Cerebellar cortex (tissue), 1 donor: Measurements from ENCODE around the gene AGPAT3.
"Not testable (repeated sequence)": the region's sequence is repeated elsewhere in the genome, so short reads cannot be mapped to it uniquely, and the experiment has no call there.

Experiments used
- DNase-seq: peaks from one replicate; pipeline ENCODE4 v3.0.0-alpha.2; 2015; ENCODE audit warnings: low spot score

AGPAT3 gene, protein sequence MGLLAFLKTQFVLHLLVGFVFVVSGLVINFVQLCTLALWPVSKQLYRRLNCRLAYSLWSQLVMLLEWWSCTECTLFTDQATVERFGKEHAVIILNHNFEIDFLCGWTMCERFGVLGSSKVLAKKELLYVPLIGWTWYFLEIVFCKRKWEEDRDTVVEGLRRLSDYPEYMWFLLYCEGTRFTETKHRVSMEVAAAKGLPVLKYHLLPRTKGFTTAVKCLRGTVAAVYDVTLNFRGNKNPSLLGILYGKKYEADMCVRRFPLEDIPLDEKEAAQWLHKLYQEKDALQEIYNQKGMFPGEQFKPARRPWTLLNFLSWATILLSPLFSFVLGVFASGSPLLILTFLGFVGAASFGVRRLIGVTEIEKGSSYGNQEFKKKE

DNA sequence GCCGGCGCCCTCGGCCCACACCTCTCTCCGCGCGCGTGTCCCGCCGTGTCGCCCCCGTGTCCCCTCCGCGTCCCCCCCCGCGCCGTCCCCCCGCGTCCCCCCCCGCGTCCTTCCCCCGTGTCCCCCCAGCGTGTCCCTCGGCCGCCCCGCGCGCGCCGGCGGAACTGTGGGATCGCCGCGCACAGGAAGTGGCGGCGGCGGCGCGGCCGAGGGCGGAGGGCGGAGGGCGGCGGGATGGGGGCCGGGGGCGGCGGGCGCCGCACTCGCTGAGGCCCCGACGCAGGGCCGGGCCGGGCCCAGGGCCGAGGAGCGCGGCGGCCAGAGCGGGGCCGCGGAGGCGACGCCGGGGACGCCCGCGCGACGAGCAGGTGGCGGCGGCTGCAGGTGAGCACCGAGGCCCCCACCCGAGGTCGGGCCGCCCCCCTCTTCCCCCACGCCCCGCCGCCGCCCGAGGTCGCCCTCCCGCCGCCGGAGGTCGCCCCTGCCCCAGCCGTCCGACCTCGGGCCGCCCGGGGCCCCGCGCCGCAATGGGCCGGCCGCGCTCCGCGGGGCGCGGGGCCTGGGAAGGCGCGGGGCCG, at the start of gene AGPAT3:
TSS of gene AGPAT3 (plus strand) at position 262 of the 578 bp plus-strand sequence. CDS start 94,459 bp downstream, outside the sequence.
- DNase-seq, result no peak

DNA sequence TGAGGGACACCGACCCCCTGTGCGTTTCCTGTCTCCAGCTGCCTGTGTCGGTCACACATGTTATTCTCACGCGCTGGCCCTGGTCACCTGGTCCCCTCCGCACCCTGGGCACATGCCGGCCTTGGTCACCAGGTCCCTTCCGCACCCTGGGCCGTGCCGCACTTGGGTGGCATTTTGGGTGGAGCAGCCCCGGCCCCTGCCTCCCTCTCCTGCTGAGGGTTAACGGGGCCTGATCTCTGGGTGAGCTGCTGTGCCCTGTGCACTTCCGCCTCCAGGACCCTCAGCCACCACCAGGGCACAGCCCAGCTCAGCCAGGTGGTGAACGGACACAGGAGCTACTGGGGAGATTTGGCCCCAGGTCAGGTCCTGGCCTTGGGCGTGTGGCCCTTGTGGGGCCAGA, 49.0 kb upstream of the AGPAT3 start:
- no peak for DNase-seq

DNA sequence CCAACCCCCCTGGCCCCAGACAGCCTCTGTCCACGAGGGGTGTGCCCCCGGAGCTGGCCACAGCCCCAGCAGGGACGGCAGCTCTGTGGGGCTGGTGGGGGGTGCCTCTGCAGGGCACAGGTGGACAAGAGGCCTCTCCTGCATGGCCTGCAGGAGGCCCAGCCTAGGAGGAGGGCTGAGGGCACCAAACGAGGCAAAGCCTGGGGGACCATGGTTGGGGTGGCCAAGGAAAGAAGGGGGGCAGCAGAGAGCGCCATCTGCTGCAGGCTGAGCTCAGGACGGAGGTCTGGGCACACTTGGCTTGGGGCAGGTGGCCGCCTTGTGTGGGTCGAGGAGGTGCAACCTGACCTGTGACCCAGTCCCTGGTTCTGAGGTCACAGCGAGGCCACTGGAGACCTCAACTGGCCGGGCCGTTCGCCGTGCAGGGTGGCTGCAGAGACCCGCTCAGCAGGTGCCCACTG, 48.4 kb upstream of the AGPAT3 start:
- DNase-seq, result no peak

DNA sequence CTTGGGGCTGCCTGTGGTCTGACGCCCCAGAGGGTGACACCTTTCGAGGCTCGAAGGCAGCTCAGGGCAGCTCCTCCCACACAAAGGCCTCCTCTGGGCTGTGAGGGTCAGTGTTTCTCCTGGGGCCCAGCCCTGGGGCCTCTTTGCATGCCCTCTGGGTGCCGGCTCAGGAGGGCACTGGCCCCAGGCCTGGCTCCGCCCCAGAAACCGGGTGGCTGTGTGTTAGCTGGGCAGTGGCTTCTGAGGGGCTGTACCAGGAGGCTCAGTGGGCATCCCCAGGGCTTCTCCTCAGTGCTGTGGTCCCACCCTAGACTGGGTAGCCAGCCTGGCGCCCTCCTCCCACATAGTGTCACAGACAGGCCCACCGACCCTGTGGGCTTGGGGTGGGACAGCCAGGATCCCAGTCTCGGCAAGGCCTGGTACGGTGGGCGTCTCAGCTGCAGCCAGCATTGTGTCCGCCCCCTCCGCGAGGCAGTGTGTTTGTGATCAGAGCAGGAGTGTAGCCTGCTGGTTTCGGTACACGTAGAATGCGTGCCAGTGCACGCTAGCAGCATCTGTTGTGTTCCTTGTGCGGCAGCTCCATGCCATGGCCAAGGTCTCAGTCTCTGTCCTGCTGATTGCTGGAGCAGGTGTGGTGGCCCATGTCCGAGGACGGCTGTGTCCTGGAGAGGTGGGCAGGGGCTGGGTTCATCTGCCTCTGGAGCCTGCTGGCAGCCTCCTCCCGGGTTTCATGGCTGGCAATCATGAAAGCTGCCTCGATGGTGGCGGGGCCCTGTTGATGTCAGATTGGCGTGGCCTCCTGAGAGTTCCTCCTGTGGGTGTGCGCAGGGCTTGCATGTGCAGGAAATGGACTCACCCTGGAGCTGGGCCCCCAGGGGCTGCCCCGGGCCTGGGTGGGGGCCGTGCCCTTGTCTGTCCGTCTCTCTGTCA, 47.6 kb upstream of the AGPAT3 start:
- no peak for DNase-seq

DNA sequence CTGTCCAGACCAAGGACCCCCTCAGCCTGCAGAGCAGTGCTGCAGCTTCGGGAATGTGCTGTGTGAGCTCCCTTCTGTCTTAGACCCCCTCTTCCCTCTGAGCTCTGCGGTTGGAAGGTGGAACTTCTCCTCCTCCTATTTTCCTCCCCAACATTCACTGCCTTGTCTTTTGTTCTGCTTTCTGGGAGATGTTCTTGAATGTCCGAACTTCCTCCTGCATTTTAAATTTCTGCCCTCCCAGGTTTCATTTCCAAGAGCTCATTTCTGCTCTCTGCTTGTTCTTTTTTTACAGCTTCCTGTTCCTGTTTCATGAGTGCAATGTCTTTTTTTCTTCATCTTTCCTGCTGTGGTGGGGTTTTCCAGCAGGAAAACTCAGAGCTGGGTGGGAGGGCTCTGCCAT, 46.3 kb upstream of the AGPAT3 start:
- DNase-seq, result no peak

DNA sequence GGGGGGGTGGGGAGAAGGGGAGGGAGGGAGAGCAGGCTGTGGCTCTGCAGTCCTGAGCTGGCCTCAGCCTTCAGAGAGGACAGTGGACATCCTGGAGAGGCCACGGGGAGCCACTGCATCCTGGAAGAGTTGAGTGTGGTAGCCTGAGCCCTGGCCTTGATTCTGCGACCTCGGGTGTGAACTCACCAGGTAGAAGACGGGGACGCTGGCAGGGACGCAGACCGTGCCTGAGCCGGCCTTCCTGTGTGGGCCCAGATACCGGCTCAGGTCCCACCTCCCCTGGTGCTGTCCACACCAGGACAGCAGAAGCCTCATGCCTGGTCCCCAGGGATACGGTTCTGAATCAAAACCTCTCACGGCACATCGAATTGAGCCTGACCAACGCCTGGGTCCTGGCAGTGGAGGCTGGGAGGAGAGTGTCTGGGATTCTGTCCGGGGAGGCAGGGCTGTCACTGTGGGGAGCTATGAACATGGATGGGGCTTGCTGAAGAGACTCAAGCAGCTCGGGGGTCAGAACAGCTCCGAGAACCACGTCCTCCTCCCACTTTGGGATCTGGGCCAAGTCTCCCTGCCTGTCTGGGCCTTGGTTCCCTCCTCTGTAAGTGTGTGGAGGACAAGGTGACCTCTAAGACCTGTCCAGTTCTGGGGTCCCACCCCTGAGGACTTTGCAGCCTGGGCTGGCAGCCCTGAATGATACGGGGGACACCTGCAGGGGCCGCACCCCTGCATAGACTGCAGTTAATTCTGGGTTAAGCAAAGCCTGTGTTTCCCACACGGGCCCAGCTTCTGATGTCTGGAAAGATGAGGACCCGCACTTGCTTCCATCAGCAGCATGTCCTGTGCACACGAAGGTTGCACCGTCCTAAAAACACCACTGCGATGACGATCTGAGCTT, 45.3 kb upstream of the AGPAT3 start:
- DNase-seq, result no peak

DNA sequence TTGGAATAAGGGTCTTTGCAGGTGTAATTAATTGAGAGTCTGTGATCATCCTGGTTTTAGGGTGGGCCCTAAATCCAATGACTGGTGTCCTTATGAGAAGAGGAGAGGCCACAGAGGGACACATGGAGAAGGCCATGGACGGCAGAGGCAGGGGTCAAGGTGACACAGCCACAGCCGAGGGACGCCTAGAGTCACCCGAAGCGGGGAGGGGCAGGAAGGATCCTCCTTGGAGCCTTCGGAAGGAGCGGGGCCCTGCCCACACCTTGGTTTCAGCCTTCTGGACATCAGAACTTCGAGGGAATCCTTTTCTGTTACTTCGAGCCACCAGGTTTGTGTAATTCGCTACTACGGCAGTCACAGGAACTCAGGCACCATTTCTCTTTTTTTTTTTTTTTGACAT, 44.6 kb upstream of the AGPAT3 start:
- DNase-seq, result no peak

DNA sequence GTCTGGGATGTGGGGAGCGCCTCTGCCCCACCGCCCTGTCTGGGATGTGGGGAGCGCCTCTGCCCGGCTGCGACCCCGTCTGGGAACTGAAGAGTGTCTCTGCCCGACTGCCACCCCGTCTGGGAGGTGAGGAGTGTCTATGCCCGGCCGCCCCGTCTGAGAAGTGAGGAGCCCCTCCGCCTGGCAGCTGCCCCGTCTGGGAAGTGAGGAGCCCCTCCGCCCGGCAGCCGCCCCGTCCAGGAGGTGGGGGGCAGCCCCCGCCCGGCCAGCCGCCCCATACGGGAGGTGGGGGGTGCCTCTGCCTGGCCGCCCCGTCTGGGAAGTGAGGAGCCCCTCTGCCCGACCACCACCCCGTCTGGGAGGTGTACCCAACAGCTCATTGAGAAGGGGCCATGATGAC, 42.9 kb upstream of the AGPAT3 start:
- DNase-seq, result not testable (repeated sequence)

DNA sequence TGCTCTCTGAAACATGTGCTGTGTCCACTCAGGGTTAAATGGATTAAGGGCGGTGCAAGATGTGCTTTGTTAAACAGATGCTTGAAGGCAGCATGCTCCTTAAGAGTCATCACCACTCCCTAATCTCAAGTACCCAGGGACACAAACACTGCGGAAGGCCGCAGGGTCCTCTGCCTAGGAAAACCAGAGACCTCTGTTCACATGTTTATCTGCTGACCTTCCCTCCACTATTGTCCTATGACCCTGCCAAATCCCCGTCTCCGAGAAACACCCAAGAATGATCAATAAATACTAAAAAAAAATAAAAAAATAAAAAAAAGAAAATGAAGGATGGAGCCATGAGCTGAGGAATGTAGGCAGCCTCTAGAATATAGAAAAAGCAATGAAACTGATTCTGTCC, 42.3 kb upstream of the AGPAT3 start:
- not testable (repeated sequence) for DNase-seq

DNA sequence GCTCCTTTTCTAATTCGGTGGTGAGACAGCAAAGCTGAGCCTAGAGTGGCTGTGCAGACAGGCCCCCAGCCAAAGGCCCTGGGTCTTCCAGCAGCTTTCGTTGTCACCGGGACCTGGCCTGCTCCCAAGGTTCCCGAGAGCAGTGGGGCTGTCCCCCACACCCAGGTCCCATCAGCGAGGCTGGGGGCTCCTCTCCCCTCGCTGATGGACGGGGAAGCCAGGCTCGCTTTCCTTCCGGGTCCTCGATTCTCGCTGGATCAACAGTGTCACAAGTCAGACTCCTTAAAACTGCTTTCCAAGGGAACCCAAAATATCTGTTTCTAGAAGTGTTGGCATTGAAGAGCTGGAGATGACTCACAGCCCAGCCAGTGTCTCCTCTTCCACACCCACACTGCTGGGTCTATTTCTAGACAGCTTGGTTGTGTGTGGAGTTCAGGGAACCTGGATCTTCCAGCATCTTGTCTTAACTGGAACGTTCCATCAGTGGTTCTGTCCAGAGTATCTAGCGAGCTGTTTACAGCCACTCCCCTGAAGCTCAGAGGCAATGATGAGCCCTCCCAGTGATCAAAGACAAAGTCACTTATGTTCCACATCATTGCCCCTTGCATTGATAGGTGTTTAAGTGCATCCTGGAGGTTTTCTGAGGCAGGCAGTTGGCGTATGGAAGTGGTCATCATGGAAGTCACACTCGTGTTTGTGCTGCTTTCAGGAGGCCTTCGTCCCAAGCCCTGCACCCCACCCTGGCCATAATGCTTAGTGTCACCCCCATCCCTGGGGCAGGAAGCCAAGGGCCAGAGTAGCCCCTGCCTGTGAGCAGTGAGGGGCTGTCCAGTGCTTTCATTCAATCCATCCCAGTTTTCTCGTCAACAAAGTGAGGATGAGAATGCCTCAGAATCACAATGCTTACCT, 40.4 kb upstream of the AGPAT3 start:
- DNase-seq, result no peak

DNA sequence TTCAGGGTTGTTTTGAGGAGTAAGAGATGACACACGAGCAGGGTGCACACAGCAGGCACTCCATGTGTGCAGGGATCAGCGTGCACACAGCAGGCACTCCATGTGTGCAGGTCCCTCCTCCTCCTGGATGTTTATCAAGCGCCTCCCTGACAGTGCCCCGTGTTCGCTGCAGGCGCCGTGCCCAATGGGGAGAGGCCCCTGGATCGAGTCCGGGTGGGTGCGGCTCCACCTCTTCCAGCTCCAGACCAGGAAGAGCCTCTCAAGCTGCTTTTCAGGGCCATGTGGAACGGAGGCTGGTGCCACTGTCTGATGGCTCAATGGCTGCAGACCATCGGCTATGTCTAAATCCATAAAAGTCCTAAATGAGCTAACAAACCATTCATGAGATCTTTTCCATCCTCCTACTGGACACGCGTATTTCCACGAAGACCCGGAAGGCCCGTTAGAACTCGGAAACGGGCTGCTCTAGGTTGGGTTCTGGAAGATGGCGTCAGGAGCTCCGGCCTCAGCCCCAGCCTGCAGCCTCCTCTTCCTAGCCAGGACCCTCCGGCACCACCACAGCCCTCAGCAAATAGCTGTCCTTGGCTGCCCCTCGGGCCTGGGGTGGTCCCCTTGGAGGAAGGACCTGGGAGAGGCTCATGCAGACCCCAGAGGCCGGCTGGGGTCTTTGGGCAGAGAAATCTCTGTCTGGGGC, 39.6 kb upstream of the AGPAT3 start:
- no peak for DNase-seq

DNA sequence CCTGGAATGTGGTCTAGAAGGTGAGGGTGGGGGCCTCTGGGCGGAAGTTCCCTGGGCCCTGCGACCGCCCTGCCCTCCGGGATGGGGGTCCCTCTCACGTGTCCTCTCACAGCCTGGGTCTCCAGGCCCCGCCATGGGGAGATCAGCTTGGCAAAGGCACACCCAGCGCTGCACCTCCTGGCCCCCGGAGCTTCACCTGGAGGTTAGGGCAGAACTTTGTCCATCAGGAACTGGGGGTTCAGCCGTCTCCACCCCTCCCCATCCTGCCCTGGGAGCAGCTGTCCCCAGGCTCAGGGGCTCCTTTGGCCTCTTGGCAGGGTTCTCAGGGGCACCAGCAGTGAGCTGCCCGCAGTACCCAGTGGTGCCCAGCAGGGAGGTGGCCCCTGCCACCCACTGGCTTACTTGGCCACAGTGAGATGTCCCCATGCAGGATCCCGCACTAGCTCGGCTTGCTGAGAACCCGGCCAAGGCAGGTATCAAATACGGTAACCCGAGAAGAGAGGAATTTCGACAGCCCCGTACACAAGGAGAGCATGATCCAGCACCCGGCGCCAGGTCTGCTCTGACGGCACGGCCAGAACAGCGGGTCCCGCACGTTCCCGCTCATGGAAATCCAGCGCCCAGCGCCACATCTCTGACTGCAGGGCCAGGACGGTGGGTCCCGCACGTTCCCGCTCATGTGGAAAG, 38.9 kb upstream of the AGPAT3 start:
- no peak for DNase-seq

DNA sequence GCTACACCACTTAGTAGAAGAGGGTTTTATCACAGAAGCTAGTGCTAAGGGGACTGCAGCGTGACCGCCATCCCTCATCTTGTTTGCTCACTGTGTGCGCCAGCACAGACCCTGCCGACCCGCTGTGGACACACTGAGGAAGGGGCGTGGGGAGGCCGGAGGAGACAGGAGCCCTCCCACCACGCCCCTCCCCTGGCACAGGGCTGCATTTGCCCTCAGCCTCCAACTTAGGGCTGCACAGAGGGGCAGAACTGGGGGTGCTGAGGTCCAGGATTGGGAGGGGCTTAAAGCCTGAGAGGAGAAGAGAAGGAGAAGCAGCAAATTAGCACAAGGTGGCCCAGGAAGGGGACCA, 38.4 kb upstream of the AGPAT3 start:
- no peak for DNase-seq

DNA sequence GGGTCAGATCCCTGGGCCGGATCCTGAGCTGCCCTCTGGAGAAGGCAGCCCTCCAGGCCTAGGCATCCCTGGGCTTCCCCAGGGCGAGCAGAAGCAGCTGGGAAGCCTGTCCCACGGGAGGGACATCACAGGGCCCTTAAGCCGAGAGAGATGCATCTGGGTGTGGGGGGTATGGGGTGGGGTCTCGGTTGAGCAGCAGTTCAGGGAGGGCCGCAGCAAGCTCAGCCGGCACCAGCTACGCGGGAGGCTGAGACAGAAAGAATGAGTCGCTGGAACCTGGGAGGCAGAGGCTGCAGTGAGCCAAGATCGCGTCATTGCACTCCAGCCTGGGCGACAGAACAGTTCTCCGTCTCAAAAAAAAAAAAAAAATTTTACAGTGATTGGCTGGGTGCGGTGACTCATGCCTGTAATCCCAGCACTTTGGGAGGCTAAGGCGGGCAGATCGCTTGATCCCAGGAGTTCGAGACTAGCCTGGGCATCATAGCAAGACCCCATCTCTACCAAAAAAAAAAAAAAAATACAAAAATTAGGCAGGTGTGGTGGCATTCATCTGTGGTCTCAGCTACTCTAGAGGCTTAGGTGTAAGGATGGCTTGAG, 37.9 kb upstream of the AGPAT3 start:
- no peak for DNase-seq

DNA sequence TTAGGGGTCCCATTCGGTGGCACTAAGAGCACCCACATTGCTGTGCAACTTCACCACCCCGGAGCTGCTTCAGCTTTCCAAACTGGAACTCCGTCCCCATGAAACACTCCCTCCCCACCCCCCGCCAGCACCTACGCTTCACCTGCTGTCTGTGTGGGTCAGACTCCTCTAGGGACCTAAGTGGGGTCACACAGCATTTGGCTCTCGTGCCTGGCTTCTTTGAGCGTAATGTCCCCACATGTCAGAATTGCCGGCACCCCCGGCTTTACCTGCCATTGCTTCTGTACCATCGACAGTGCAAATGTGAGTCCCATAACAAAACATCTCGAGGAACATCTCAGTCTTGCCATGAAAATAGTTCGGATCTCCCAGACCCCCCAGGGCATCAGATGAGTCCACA, 35.9 kb upstream of the AGPAT3 start:
- no peak for DNase-seq

DNA sequence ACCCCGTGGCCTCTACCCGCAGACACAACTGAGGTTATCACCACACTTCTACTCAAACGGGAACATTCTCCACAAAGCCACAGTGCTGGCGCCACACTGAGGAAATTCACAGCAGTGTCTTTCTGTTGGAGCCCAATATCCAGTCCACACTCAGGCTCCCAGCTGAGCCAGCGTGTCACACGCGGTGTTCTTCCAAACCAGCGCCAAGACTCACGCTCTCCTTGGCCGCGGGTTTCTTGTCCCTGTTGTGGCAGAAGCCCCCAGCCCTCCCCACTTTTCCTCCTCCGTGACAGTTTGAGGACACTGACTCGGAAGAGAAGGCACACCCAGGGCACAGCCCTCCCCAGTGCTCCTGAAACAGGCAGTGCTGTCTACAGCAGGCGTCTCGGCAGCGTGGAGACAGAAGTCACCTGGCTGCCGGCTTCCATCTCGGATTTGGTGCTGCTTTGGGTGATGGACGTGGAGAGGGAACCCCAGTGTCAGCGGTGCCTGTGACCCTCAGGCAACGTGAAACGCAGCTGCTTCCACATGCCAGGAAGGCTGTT, 35.4 kb upstream of the AGPAT3 start:
- no peak for DNase-seq

DNA sequence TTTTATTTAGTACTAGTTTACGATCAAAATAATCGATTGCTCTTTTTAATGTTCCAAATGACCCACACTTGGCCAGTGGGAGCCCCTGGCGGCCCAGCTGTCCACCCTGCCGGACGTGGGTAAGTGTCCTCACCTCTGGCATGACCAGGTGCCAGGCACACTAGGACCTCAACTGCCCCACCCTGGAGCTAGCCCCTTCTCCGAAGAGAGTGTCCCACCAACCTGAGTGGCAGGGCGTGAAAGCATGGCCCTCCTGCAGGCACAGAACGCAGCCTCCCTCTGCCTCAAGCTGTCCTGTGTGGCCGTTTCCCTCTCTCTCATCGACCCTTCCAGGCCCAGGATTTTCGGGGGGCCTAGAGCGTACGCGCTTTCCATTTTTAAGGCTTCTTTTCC, 32.9 kb upstream of the AGPAT3 start:
- no peak for DNase-seq

DNA sequence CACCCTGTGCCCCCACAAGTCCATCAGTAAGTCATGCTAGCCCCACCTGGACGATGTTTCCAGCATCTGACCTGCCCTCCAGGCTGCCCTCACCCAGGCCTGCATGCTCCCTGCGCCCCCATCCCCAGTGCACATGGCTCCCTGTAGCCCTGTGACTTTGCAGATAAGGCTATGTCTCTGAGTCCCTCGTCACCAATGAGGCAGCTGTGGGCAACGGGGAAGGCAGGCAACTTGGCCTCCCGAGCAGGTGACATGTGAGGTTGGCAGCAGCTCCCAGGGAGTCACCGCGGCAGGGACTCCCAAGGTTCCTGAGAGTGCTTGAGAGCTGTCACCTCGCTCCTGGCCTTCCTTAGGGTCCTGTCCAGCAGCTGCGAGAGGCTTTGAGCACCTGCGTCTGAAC, 32.4 kb upstream of the AGPAT3 start:
- DNase-seq, result no peak
